ENCODE measurements around the gene ENO3. TPM values are rescaled to one million over a fixed set of nuclear protein-coding genes. Genes with fewer than 3 reads are reported as not detected.

ENO3 gene
- total and polyA plus RNA-seq, 10 of the 15 experiments (the other 5 are each of a cell fraction or from before 2014, with no cell fraction given), result 6.8 to 28.4 (median 17.0) TPM

GRCh38 chr17:4940555-4941318 lies 10.2 kb upstream of the ENO3 start:
- peak; percentile 18 for FAIRE-seq
- Histone ChIP-seq H3K79me2 (ENCODE audit: control insufficient read depth, insufficient read depth, low read length) (peaks cover 75% of the 10 kb centered on the region), H3K27me3 (replicated peaks in 1 of 2; ENCODE audit: control insufficient read depth in 2 of 2, insufficient read depth in 2 of 2, low read length in 1 of 2) (no peaks in the 10 kb centered on the region), H4K20me1 (ENCODE audit: control insufficient read depth, insufficient read depth) (no peaks in the 10 kb centered on the region; the same call in 1 of the 2 replicates), H3K36me3 (ENCODE audit: control insufficient read depth in 2 of 2, insufficient read depth in 2 of 2, low read length in 1 of 2) (peaks cover 14 to 28% of the 10 kb centered on the region in 2 experiments), H3K4me2 (ENCODE audit: control insufficient read depth, insufficient read depth) (peak overlapping the region; percentile 55), H3K27ac (ENCODE audit: control insufficient read depth, insufficient read depth) (peak overlapping the region; percentile 97), H3K4me1 (ENCODE audit: control insufficient read depth, insufficient read depth, low read length) (peaks cover 46% of the 10 kb centered on the region), H3K9ac (ENCODE audit: control insufficient read depth, insufficient read depth, low read length) (peak overlapping the region; percentile 98), H3K9me3 (replicated peaks; ENCODE audit: control insufficient read depth, insufficient read depth, low read length) (no peaks in the 10 kb centered on the region), H2AFZ (ENCODE audit: control insufficient read depth, low read depth, low read length) (peak overlapping the region; percentile 45), H3K4me3 (peak overlapping the region; percentile 85)
- intact Hi-C loops (cut with micrococcal nuclease; ENCODE audit: unreplicated experiment) (loop anchor here (5.0 kb wide), 1 partner anchor 297 kb away; no protein-coding TSS in a partner anchor), in situ Hi-C loops (cut with MboI) (no loop called here)
- CTCF ChIA-PET, result interaction anchor here (1.1 to 3.5 kb wide), 4 partner anchors 13 to 31 kb away, joined by 4 to 28 read pairs (median 11); partner anchors contain the start of gene SPAG7
- RAD21 ChIA-PET (ENCODE audit: unreplicated experiment), result interaction anchor here (0.8 to 2.8 kb wide), 11 partner anchors 8 to 385 kb away, joined by 3 to 31 read pairs (median 6); partner anchors contain the start of genes ARRB2, CHRNE, ENO3 and INCA1
- SMC1A ChIA-PET (ENCODE audit: uncharacterized antibody, unreplicated experiment), result interaction anchor here (0.9 to 4.5 kb wide), 9 partner anchors 12 to 316 kb away, joined by 3 to 38 read pairs (median 4); partner anchors contain the start of genes CAMTA2, CHRNE, ENO3 and SPAG7
- under 1% methylated on average over 29 of the region's 29 CpGs for WGBS (ENCODE audit: insufficient coverage, insufficient replicate concordance, low lambda C conversion rate, missing lambda C conversion rate)
- BruUV-seq (replicated peaks), result TSS peak; percentile 78
- no peak for ATAC-seq
- DNase-seq (ENCODE audit: low read depth, low spot score), result no peak
- POLR2A ChIA-PET, result interaction anchor here (1.0 to 17.5 kb wide), 9 partner anchors 8 to 56 kb away, joined by 3 to 272 read pairs (median 8); partner anchors contain the start of genes CAMTA2, ENO3, INCA1 and KIF1C
- TF ChIP-seq MTA2 (IDR thresholded peaks at IDR 0.05; ENCODE audit: low read depth), result 0 out of 2 replicates have a peak, but pooled peaks have one; percentile 17
- TF ChIP-seq EED (IDR thresholded peaks at IDR 0.05; ENCODE audit: low read depth), result peak; percentile 87; the same call in 1 of the 2 replicates
- TF ChIP-seq HCFC1 (IDR thresholded peaks at IDR 0.05; ENCODE audit: low read length), result no peak
- TF ChIP-seq YBX1 (IDR thresholded peaks at IDR 0.05), result no peak
- TF ChIP-seq PAX8 (IDR thresholded peaks at IDR 0.05), result no peak
- TF ChIP-seq RELB (IDR thresholded peaks at IDR 0.05; ENCODE audit: low read depth), result 0 out of 2 replicates have a peak, but pooled peaks have one; percentile 16
- peak; percentile 51; the same call in 1 of the 2 replicates for TF ChIP-seq YY1 (IDR thresholded peaks at IDR 0.05; ENCODE audit: low read depth, low read length)
- TF ChIP-seq IKZF2 (IDR thresholded peaks at IDR 0.05), result peak; percentile 36 to 98; a peak in 2 of 4 replicates
- peak; percentile 71 for TF ChIP-seq POLR2A (IDR thresholded peaks at IDR 0.05; ENCODE audit: low read depth, low read length)
- TF ChIP-seq SPI1 (IDR thresholded peaks at IDR 0.05; ENCODE audit: borderline replicate concordance, insufficient read depth, low read depth, low read length), result no peak
- no peak for TF ChIP-seq NRF1 (conservative IDR thresholded peaks at IDR 0.05; ENCODE audit: low read depth, low read length)
- TF ChIP-seq ELK1 (IDR thresholded peaks at IDR 0.05; ENCODE audit: low read depth, low read length), result no peak
- peak; percentile 5; the same call in 1 of the 2 replicates for TF ChIP-seq NBN (IDR thresholded peaks at IDR 0.05)
- peak; percentile 34; the same call in 1 of the 2 replicates for TF ChIP-seq ZBTB40 (IDR thresholded peaks at IDR 0.05; ENCODE audit: borderline replicate concordance)
- no peak for TF ChIP-seq MTA3 (IDR thresholded peaks at IDR 0.05; ENCODE audit: borderline replicate concordance, low read length)
- peak; percentile 38; the same call in 1 of the 2 replicates for TF ChIP-seq LARP7 (IDR thresholded peaks at IDR 0.05)
- TF ChIP-seq MAX (IDR thresholded peaks at IDR 0.05; ENCODE audit: low read depth, low read length), result no peak
